ENCODE measurements around the gene TMEM150C.

TMEM150C gene

DNA sequence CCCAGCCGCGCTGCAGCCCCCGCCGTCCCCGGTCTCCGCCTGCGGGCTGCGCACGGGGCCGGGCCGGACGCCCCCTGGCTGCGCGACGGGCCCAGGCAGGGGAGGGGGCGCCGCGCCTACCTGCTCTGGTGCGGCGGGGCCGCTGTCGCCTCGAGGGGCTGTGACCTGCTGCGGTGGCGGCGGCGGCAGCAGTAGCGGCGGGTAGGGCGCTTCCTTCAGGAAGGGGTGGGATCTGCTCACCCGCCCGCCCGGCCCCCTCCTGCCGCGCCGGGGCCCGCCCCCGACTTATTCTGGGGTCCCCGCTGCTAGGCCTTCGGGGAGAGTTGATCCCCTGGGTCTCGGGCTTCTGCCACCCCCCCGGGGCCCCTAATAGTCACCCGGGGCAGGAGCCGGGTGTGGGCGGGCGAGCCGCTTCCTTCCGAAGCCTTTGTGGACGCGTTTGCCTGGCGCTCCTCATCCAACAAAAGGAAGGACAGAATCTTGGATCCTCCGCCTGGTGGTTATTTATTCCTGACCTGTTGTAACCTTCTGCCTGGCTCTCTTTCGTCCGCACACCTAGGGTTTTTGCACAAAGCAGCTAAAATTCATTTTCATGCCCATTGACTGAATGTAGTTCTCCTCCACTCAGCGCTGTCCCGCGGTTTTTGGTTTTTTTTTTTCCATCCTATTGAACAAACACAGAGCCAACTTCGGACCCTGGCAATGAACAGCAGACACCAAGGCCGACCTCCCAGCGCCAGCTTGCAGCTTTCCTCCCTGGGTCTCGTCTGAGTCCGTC lies at the start of gene TMEM150C:
TSS of gene TMEM150C (minus strand) at position 203 of the 778 bp plus-strand sequence. CDS start 57,331 bp downstream, outside the sequence.
- no peak for DNase-seq (ENCODE audit: low read depth)

GRCh38 chr4:82611527-82611926 lies 49.7 kb upstream of the TMEM150C start:
- no peak for DNase-seq (ENCODE audit: low read depth)

DNA sequence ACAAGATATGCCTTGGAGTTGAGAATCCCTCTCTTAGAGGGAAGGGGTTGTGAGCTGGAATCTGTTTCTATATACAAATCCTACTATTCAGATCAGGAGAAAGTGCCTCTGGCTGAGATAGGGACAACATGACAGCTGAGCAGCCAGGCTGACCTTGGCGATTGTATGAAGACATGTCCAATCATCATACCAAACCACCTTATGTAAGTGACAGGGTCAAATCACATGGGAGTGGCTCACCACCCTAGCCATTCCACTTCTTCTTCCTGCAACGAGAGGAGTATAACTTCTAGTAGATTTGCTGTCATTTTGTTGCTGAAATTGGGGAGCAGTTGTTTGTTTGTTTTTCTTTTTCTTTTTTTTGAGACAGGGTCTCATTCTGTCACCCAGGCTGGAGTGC lies 48.3 kb upstream of the TMEM150C start:
- DNase-seq (ENCODE audit: low read depth) = no peak

DNA sequence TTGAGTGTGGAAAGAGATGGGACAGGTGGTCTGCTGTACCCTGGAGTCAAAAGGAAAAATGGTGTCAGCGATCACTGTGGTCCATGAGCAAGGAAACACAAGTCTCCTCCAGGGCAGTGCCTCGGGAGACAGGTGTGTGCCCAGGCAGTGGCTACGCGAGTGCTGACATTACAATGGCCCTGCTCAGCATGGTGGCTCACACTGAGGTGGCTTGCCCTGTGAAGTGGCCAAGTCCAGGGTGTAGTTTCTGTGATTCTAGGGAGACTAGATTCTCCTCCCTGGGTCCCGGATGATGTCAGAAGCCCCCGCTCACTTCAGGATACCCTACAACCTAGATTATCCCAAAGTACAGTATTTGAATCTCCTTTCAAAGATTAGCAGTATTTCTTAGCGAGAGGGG lies 44.8 kb upstream of the TMEM150C start:
- DNase-seq (ENCODE audit: low read depth) = no peak

DNA sequence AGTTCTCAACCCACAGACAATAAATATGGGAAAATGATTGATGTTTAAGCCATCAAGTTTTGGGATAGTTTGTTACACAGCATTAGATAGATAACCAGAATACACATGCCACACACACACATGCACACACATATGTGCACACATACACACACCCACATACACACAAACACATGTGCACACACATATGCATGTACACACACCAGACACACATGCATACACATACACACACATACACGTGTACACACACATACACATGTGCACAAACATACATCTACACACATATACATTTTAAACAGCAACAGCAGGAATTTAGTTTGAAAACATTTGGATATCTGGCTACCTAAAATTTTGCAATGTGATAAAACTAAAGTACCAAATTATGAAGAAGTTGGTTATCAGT lies 42.7 kb upstream of the TMEM150C start:
- DNase-seq (ENCODE audit: low read depth) = no peak

GRCh38 chr4:82601242-82602015 lies 39.6 kb upstream of the TMEM150C start:
- DNase-seq (ENCODE audit: low read depth) = no peak

DNA sequence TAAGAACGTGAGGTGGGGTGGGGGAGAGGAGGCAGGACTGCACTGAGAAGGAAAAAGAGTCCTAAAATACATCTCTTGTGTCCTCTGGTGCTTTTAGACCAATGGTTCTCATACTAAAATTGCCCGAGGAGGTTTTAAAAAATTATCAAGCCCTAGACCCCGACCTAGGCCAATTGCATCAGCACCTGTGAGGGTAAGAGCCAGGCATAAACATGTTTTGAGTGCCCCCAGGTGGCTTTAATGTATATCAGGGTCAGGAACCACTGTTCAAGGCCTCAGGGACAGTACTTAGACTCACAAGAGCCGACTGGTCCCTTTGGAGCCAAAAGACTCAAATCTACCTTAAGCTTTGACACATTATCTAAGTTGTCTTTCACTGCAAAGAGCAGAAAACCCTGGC lies 37.5 kb upstream of the TMEM150C start:
- DNase-seq (ENCODE audit: low read depth) = no peak

DNA sequence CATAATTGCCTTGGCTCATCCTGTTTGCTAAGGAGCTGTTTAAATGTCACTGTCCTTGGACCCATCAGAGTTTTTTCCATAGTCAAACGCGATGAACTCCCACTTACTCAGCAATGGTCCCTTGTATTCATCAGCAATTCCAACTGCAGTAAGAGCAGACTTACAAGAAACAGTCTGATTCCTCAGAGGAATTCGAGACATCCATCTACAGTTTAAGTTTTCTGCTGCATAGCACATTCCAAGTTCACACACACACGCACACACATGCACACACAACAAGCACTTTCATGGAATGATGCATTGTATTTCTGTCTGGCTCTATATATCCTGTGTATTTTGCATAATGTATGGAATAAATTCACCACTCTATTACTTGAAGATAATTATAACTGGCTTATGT lies 32.7 kb upstream of the TMEM150C start:
- DNase-seq (ENCODE audit: low read depth) = no peak

GRCh38 chr4:82593411-82593810 lies 31.6 kb upstream of the TMEM150C start:
- DNase-seq (ENCODE audit: low read depth) = no peak

DNA sequence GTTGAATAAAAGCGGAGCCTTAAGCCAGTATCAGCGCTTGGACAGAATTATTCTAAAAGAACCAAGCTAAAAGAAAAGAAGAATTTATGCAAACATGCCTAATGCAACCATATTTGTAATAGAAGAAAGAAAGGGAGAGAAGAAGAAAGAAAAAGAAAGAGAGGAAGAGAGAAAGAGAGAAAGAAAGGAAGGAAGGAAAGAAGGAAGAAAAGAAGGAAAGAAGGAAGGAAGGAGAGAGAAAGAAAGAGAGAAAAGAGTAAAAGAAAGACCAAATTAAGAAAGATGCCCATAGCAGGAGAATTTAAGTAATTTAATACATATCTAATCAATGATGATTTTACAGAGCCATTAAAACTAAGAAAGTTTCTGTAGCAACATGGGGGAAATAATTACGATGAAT lies 30.9 kb upstream of the TMEM150C start:
- no peak for DNase-seq (ENCODE audit: low read depth)

DNA sequence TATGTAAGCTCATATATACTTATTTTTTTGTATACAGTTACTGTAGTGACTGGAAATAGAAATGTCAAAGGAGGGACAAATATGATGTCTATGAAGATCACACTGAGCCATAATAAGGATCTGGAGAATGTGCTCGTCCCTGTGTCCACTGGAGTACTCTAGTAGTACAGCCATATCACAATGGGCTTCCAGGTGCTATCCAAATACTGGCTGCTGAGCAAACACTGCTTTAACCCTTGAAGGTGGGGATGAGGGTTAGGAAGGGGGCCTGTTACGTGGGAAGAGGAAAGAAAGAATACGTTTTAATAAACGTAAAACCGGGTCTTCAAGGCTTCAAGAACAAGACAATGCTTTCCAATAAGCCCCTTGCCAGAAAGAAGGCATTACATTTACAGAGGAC lies 29.8 kb upstream of the TMEM150C start:
- DNase-seq (ENCODE audit: low read depth) = no peak

GRCh38 chr4:82589756-82590155 lies 28.0 kb upstream of the TMEM150C start:
- no peak for DNase-seq (ENCODE audit: low read depth)

- no peak for DNase-seq (ENCODE audit: low read depth)
Measured at GRCh38 chr4:82588771-82589270, 27.0 kb upstream of the TMEM150C start.

DNA sequence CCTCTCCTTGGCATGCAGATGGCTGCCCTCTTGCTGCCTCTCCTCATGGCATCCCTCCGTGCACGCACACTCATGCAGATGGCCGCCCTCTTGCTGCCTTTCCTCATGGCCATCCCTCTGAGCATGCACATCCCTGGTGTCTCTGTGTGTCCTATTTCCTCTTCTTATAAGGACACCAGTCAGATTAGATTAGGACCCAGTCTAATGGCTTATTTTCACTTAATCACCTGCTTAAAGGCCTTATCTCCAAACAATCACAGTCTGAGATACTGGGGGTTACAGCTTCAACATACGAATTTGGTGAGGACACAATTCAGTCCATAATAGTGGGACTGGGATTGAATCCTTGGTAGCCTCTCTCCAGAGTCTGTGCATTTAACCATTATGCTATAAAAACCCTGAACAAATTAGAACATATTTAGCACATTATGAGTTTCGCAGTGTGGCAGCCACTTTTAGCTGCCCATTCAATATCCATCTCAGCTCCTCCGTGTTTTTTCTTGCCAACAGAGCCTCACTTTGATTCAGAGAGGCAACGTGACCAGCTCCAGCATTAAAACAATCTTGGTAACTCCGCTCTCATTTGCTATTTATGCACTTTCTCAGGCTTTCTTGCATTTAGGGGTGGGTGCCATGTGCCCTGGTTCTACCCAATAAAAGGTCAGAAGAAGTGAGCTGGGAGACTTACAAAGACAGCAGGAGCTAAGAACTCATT lies 26.2 kb upstream of the TMEM150C start:
- DNase-seq (ENCODE audit: low read depth) = no peak

DNA sequence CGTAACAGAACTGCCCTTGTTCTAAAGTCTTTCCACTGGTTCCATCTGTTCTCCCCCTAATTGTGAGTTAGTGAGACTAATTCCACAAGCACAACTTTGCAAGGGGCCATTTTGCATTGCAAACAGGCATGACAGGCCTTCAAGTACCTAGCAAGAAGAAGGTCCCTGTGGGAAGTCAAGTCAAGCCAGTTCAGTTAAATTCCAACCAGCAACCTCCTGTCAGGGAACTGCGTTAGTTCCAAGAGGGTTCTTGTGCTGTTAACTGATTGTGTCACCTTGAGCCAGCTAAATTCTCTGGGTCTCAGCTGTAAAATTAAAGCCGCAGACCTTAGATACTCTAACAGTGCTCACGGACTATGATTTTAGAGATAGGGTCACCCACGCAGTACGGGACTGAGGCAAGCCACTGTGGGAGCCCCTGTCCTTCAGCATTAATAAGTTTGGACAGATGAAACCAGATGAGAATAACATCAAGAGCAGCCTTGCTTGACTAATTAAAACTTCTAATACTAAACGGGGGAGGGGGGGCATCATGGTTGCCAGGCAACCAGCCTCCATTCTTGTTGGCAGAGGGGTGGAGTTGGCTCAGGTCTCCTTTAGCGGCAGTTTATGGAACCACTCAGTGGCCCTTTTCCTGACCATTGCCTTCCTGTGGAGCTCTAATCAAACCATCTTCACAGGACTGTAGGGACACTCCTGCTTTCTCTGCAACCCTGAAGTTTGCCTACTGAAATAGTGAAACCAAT lies 24.1 kb upstream of the TMEM150C start:
- no peak for DNase-seq (ENCODE audit: low read depth)

DNA sequence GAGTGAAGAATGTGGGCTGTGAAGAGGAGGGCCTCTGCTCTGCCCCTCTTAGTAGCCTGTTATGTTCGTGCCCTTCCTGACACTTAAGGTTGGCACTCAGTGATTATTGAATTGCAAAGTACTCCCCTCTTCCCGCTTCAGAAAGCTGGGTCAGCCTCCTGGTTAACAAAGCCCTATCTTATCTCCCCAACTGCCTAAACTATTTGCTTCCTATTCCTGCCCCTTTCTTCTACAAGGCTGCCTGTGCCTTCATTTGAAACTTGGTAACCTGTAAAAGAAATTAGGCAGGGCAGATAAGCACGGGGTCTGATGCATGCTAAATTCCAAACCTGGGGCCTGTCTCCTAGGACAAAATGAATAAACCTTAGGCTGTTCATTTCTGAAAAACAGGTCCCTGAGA lies 23.1 kb upstream of the TMEM150C start:
- DNase-seq (ENCODE audit: low read depth) = no peak

- DNase-seq (ENCODE audit: low read depth) = no peak
Measured at GRCh38 chr4:82583897-82584587, 22.3 kb upstream of the TMEM150C start.

- DNase-seq (ENCODE audit: low read depth) = no peak
Measured at GRCh38 chr4:82579932-82580331, 18.1 kb upstream of the TMEM150C start.

GRCh38 chr4:82578935-82579334 lies 17.1 kb upstream of the TMEM150C start:
- DNase-seq (ENCODE audit: low read depth) = no peak

DNA sequence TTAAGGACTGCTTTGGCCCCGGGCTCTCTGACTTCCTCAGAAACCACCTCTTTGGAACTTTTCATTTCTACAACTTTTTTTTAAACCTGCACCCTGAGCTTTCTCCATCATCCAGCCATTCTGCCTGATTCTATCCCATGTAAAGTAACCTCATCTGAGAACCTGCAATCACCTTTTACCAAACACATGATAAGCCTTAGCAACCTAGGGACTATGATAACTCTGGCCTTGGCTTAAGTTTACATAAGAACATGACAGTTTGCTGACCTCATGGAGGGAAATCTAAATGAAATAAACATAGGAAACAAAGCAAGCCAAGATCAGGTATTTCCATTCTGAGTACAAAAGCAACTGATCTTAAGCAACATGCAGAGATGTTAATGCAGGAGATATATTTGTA lies 15.7 kb upstream of the TMEM150C start:
- no peak for DNase-seq (ENCODE audit: low read depth)

GRCh38 chr4:82569727-82570126 lies 7.9 kb upstream of the TMEM150C start:
- DNase-seq (ENCODE audit: low read depth) = no peak

Data from stimulated activated CD8-positive, alpha-beta memory T cell treated with anti-CD3 and anti-CD28 coated beads, Interleukin-4, amount 100 ng/mL, for 24 hours (primary cell).